Spleen (tissue), 7 donors: ENCODE measurements around the gene PTMS.

ENCODE experiments used
- POLR2A ChIP-seq, 3 donors: fragments of 450-650 bp; IDR thresholded peaks; one replicate each; pipeline ENCODE4 v1.5.1; 2017; ENCODE audit warnings: antibody characterized with exemption in 3 of 3, mild to moderate bottlenecking in 1 of 3
- POLR2AphosphoS5 ChIP-seq, 3 donors: sonication (generic); formaldehyde crosslinking; IDR thresholded peaks; one replicate each; pipeline ENCODE4 v1.5.1; 2017; ENCODE audit warnings: antibody characterized with exemption in 3 of 3
- TF ChIP-seq, protein P1 (sequence below), 11 experiments: fragments of 200-600 bp in 7 of 11; fragments of 450-650 bp in 4 of 11; sonication (generic) in 4 of 11; IDR thresholded peaks in 8 of 11; conservative IDR thresholded peaks in 3 of 11; 1 replicate in 7 of 11; 2 replicates in 4 of 11; pipeline versions ENCODE4 v1.4.0 to v1.8.0; 2016 to 2021; ENCODE audit warnings: antibody characterized with exemption in 11 of 11, inconsistent platforms in 4 of 11, mild to moderate bottlenecking in 1 of 11
- donor health status: DM: no; HTN: no; CAD: no; lungs with moderate emphysema.
- donor health status: DM: no; HTN: no; CAD: no.
- donor health status: DM: no; HTN: no; CAD: no.

DNA sequence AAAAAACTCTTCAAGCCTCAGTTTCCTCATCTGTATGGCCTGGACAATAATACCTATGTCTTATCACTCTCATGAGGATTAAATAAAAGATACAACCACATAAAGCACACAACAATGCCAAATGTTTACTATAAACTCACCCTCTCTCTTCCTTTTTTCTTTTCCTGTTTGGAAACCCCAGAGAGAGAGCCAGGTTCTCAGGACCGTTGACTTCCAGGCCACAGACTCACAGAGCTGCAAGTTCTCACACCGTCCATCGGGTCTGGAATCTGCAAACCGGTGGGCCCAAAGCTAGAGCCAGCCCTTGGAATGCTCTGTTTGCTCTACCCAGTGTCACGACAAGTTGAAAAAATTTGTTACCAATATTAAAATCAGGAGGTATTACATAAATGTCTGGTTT, 18.6 kb downstream of the PTMS start:
- no peak for TF ChIP-seq POLR2A (IDR thresholded peaks at IDR 0.05)
- TF ChIP-seq, protein P1, sequence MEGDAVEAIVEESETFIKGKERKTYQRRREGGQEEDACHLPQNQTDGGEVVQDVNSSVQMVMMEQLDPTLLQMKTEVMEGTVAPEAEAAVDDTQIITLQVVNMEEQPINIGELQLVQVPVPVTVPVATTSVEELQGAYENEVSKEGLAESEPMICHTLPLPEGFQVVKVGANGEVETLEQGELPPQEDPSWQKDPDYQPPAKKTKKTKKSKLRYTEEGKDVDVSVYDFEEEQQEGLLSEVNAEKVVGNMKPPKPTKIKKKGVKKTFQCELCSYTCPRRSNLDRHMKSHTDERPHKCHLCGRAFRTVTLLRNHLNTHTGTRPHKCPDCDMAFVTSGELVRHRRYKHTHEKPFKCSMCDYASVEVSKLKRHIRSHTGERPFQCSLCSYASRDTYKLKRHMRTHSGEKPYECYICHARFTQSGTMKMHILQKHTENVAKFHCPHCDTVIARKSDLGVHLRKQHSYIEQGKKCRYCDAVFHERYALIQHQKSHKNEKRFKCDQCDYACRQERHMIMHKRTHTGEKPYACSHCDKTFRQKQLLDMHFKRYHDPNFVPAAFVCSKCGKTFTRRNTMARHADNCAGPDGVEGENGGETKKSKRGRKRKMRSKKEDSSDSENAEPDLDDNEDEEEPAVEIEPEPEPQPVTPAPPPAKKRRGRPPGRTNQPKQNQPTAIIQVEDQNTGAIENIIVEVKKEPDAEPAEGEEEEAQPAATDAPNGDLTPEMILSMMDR (IDR thresholded peaks at IDR 0.05 in 8 of 11, conservative IDR thresholded peaks at IDR 0.05 in 3 of 11) = no peak
- no peak for TF ChIP-seq POLR2AphosphoS5 (IDR thresholded peaks at IDR 0.05)
